ENCODE results near the gene ATXN1.

DNA sequence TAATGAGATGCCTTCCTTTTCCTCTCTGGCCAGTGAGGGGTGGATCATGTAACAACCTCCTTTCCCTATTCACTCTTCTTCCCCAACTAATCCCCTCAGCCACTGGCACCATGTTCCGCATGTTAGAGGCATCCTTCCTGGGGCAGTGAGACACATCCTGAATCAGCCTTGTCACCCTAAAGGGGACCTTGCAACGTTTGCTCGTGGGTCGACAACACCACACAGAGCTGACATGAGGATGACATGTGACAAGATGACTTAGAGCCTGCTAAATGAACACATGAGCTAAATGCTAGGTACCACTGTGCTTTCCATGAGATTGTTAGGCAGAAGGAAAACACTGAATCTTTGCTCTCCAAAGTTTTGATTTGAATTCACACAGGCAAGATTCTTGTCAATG is 129.2 kb downstream of the ATXN1 start:
- TF ChIP-seq POLR2A (IDR thresholded peaks at IDR 0.05): no peak
- TF ChIP-seq CTCF (IDR thresholded peaks at IDR 0.05): no peak

Measured in lower leg skin (tissue), 3 donors.